ENCODE results near the gene YEATS2.
A peak's percentile ranks its signal among the peaks of the same experiment; 100 is the strongest.
"Not testable (repeated sequence)": the region's sequence is repeated elsewhere in the genome, so short reads cannot be mapped to it uniquely, and the experiment has no call there.

YEATS2 gene

GRCh38 chr3:183697610-183698317 is at the start of gene YEATS2:
Gene YEATS2, plus strand, starts transcription at chr3:183697797. Its CDS starts 17,366 bp downstream, at chr3:183715163.
- peak in 49 of 56 donors; percentile 4 to 82 (median 58) for DNase-seq

- DNase-seq: no peak
Measured at GRCh38 chr3:183650554-183650953, 47.0 kb upstream of the YEATS2 start.

- DNase-seq: no peak
Measured at GRCh38 chr3:183653209-183654064, 44.2 kb upstream of the YEATS2 start.

GRCh38 chr3:183654727-183655126 is 42.9 kb upstream of the YEATS2 start:
- DNase-seq: no peak

GRCh38 chr3:183662099-183662498 is 35.5 kb upstream of the YEATS2 start:
- DNase-seq: no peak

GRCh38 chr3:183664913-183665381 is 32.6 kb upstream of the YEATS2 start:
- DNase-seq: no peak

GRCh38 chr3:183680061-183680460 is 17.5 kb upstream of the YEATS2 start:
- DNase-seq: no peak

GRCh38 chr3:183687705-183688104 is 9.9 kb upstream of the YEATS2 start:
- DNase-seq: no peak

- no peak for DNase-seq
Measured at GRCh38 chr3:183688874-183689273, 8.7 kb upstream of the YEATS2 start.

- DNase-seq: not testable (repeated sequence)
Measured at GRCh38 chr3:183689621-183690020, 8.0 kb upstream of the YEATS2 start.

GRCh38 chr3:183690402-183690995 is 7.1 kb upstream of the YEATS2 start:
- DNase-seq: no peak

- no peak for DNase-seq
Measured at GRCh38 chr3:183692436-183692835, 5.2 kb upstream of the YEATS2 start.

GRCh38 chr3:183695569-183696364 is 1.8 kb upstream of the YEATS2 start:
- DNase-seq: no peak

GRCh38 chr3:183697123-183697609 is 431 bp upstream of the YEATS2 start:
- DNase-seq: no peak

- DNase-seq: peak in 27 of 56 donors; percentile 8 to 65 (median 34)
Measured at GRCh38 chr3:183698318-183698751, 738 bp downstream of the YEATS2 start.

GRCh38 chr3:183698756-183699155 is 1.2 kb downstream of the YEATS2 start:
- DNase-seq: peak in 11 of 56 donors; percentile 3 to 30 (median 9)

GRCh38 chr3:183699238-183699947 is 1.8 kb downstream of the YEATS2 start:
- no peak for DNase-seq

GRCh38 chr3:183701744-183702143 is 4.1 kb downstream of the YEATS2 start:
- DNase-seq: no peak

GRCh38 chr3:183703892-183704291 is 6.3 kb downstream of the YEATS2 start:
- not testable (repeated sequence) for DNase-seq

GRCh38 chr3:183710231-183710630 is 12.6 kb downstream of the YEATS2 start:
- no peak for DNase-seq
